Stimulated activated CD4-positive, alpha-beta T cell treated with anti-CD3 and anti-CD28 coated beads, TNF-alpha, amount 100 ng/mL, for 48 hours (primary cell): ENCODE measurements around the gene ART5.
A peak's percentile ranks its signal among the peaks of the same experiment; 100 is the strongest.
"Not testable (repeated sequence)": the region's sequence is repeated elsewhere in the genome, so short reads cannot be mapped to it uniquely, and the experiment has no call there.

Experiments
- DNase-seq, 3 donors: peaks; one replicate each; pipeline ENCODE4 v3.0.0-alpha.2; 2020; ENCODE audit warnings: low read depth in 3 of 3

Gene ART5

GRCh38 chr11:3658252-3658651 is 16.5 kb upstream of the ART5 start:
- no peak for DNase-seq

GRCh38 chr11:3657331-3657730 is 15.5 kb upstream of the ART5 start:
- DNase-seq = not testable (repeated sequence)

GRCh38 chr11:3655547-3655946 is 13.8 kb upstream of the ART5 start:
- DNase-seq = no peak

GRCh38 chr11:3652514-3652913 is 10.7 kb upstream of the ART5 start:
- not testable (repeated sequence) for DNase-seq

GRCh38 chr11:3649374-3649773 is 7.6 kb upstream of the ART5 start:
- not testable (repeated sequence) for DNase-seq

- DNase-seq = not testable (repeated sequence)
Measured at GRCh38 chr11:3648843-3649242, 7.1 kb upstream of the ART5 start.

- DNase-seq = no peak
Measured at GRCh38 chr11:3645552-3645951, 3.8 kb upstream of the ART5 start.

GRCh38 chr11:3644817-3645235 is 3.0 kb upstream of the ART5 start, which contains the start of gene ART1:
Gene ART1, plus strand, starts transcription at chr11:3645128. Its CDS starts 14,086 bp downstream, at chr11:3659214.
- DNase-seq = no peak

- DNase-seq = not testable (repeated sequence)
Measured at GRCh38 chr11:3643102-3643546, 1.3 kb upstream of the ART5 start.

GRCh38 chr11:3642071-3642951 is 519 bp upstream of the ART5 start:
- DNase-seq = peak; percentile 10 to 65 (median 48)

- DNase-seq = no peak
Measured at GRCh38 chr11:3641191-3641590, 601 bp downstream of the ART5 start.

GRCh38 chr11:3639841-3640240 is 2.0 kb downstream of the ART5 start:
- DNase-seq = no peak

GRCh38 chr11:3638513-3638912 is 3.3 kb downstream of the ART5 start:
- DNase-seq = no peak

- no peak for DNase-seq
Measured at GRCh38 chr11:3637201-3637600, 4.6 kb downstream of the ART5 start.

- DNase-seq = no peak
Measured at GRCh38 chr11:3635641-3636375, 6.0 kb downstream of the ART5 start.

GRCh38 chr11:3632070-3632660 is 9.6 kb downstream of the ART5 start:
- DNase-seq = no peak

GRCh38 chr11:3631331-3631730 is 10.5 kb downstream of the ART5 start:
- no peak for DNase-seq

- DNase-seq = no peak
Measured at GRCh38 chr11:3627291-3627690, 14.5 kb downstream of the ART5 start.

GRCh38 chr11:3626250-3626960 is 15.4 kb downstream of the ART5 start:
- no peak for DNase-seq

GRCh38 chr11:3623767-3624458 is 17.9 kb downstream of the ART5 start:
- DNase-seq = no peak

GRCh38 chr11:3623121-3623520 is 18.7 kb downstream of the ART5 start:
- DNase-seq = no peak
